Stimulated activated CD4-positive, alpha-beta T cell treated with anti-CD3 and anti-CD28 coated beads, Interleukin-12 subunit alpha, Interleukin-12 subunit beta, amount 100 ng/mL, for 4 hours (primary cell): ENCODE results near the gene KCTD19.
"Not testable (repeated sequence)": the region's sequence is repeated elsewhere in the genome, so short reads cannot be mapped to it uniquely, and the experiment has no call there.

Source experiments
- DNase-seq: peaks from one replicate; pipeline ENCODE4 v3.0.0-alpha.2; 2020

The KCTD19 gene

GRCh38 chr16:67326472-67327309, at the start of gene KCTD19, which contains the start of gene LRRC36:
KCTD19 (minus strand) TSS chr16:67326741; CDS start chr16:67326707, 34 bp downstream.
LRRC36 (plus strand) TSS chr16:67326815; CDS start chr16:67326863, 48 bp downstream.
- DNase-seq: peak; percentile 58

- not testable (repeated sequence) for DNase-seq
Observed at GRCh38 chr16:67376012-67376411, 49.5 kb upstream of the KCTD19 start.

- no peak for DNase-seq
Observed at GRCh38 chr16:67372664-67373063, 46.1 kb upstream of the KCTD19 start.

- no peak for DNase-seq
Observed at GRCh38 chr16:67370661-67371060, 44.1 kb upstream of the KCTD19 start.

- DNase-seq: no peak
Observed at GRCh38 chr16:67364600-67365235, 38.2 kb upstream of the KCTD19 start.

- no peak for DNase-seq
Observed at GRCh38 chr16:67361038-67361437, 34.5 kb upstream of the KCTD19 start.

GRCh38 chr16:67359540-67360269, 33.2 kb upstream of the KCTD19 start:
- DNase-seq: not testable (repeated sequence)

GRCh38 chr16:67357561-67357960, 31.0 kb upstream of the KCTD19 start:
- no peak for DNase-seq

- DNase-seq: no peak
Observed at GRCh38 chr16:67356396-67356795, 29.9 kb upstream of the KCTD19 start.

GRCh38 chr16:67352463-67352862, 25.9 kb upstream of the KCTD19 start:
- DNase-seq: not testable (repeated sequence)

- DNase-seq: no peak
Observed at GRCh38 chr16:67350324-67350723, 23.8 kb upstream of the KCTD19 start.

GRCh38 chr16:67349172-67349571, 22.6 kb upstream of the KCTD19 start:
- DNase-seq: no peak

GRCh38 chr16:67346341-67346740, 19.8 kb upstream of the KCTD19 start:
- no peak for DNase-seq

GRCh38 chr16:67345401-67345800, 18.9 kb upstream of the KCTD19 start:
- no peak for DNase-seq

GRCh38 chr16:67342616-67343015, 16.1 kb upstream of the KCTD19 start:
- no peak for DNase-seq

GRCh38 chr16:67341250-67341649, 14.7 kb upstream of the KCTD19 start:
- DNase-seq: no peak

- DNase-seq: no peak
Observed at GRCh38 chr16:67339453-67339852, 12.9 kb upstream of the KCTD19 start.

- DNase-seq: no peak
Observed at GRCh38 chr16:67336648-67337047, 10.1 kb upstream of the KCTD19 start.

- no peak for DNase-seq
Observed at GRCh38 chr16:67336116-67336515, 9.6 kb upstream of the KCTD19 start.

GRCh38 chr16:67333315-67333714, 6.8 kb upstream of the KCTD19 start:
- DNase-seq: no peak

GRCh38 chr16:67329901-67330300, 3.4 kb upstream of the KCTD19 start:
- DNase-seq: no peak

GRCh38 chr16:67327743-67328142, 1.2 kb upstream of the KCTD19 start:
- DNase-seq: no peak

GRCh38 chr16:67326115-67326471, 448 bp downstream of the KCTD19 start:
- DNase-seq: no peak

GRCh38 chr16:67317853-67318252, 8.7 kb downstream of the KCTD19 start:
- no peak for DNase-seq
